ENCODE measurements around the gene ASPG.

GRCh38 chr14:104110491-104111209 is 25.1 kb downstream of the ASPG start:
- no peak for TF ChIP-seq CTCF (IDR thresholded peaks at IDR 0.05; ENCODE audit: low read length)
- no peak for TF ChIP-seq EZH2 (optimal IDR thresholded peaks at IDR 0.05; ENCODE audit: low read depth, low read length)
- no peak for TF ChIP-seq EZH2phosphoT487 (IDR thresholded peaks at IDR 0.05; ENCODE audit: low read length)
